Measurements from ENCODE around the gene BLOC1S4.

DNA sequence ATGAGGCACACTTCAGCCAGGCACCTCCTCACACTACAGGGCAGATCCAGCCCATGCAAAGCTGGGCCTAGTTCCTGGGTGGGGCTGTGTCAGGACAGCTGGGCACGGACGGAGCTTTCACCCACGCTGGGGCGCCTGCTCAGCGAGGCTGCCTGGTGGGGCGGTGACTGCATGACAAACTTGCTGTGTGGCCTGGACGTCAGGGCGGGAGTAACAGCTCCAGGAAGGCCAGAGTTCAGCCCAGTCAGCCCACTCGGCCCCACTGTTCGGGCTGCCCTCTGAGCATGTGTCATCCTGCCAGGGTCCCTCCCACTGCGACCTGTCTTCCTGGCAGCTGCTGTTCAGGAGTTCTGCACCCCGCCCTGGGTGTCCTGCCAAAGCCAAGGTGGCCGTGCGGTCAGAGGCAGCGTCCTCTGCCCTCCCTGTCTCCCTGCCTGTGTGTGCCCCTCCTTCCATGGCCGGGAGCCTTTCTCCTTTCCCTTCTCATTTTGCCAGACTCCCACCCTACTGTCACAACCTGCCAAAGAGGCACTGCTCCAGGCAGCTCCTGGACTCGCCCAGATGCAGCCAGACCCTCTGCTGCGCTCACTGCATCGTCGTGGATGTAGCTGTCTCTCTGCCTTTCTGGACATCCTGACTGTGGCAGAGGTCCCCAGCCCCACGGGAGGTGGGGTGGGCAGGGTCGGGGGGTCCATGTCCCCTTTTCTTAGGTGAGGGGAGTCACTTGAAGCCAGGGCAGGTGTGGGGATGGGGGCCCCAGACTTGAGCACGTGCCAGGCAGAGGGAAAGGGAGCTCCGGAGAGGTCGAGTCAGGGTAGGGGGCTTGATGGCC, 33.6 kb downstream of the BLOC1S4 start:
- TF ChIP-seq, protein P1, sequence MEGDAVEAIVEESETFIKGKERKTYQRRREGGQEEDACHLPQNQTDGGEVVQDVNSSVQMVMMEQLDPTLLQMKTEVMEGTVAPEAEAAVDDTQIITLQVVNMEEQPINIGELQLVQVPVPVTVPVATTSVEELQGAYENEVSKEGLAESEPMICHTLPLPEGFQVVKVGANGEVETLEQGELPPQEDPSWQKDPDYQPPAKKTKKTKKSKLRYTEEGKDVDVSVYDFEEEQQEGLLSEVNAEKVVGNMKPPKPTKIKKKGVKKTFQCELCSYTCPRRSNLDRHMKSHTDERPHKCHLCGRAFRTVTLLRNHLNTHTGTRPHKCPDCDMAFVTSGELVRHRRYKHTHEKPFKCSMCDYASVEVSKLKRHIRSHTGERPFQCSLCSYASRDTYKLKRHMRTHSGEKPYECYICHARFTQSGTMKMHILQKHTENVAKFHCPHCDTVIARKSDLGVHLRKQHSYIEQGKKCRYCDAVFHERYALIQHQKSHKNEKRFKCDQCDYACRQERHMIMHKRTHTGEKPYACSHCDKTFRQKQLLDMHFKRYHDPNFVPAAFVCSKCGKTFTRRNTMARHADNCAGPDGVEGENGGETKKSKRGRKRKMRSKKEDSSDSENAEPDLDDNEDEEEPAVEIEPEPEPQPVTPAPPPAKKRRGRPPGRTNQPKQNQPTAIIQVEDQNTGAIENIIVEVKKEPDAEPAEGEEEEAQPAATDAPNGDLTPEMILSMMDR (IDR thresholded peaks at IDR 0.05) = no peak
- no peak for TF ChIP-seq POLR2A (IDR thresholded peaks at IDR 0.05)
